HEK293T (cell line): ENCODE results near the gene GPNMB.

Experiments
- CTCF ChIA-PET: fragments of 350-600 bp; formaldehyde crosslinking; extraction: SDS; loops from one replicate; lab custom pipeline; 2021; ENCODE audit warnings: antibody characterized with exemption, inconsistent platforms; lab: Yijun Ruan, JAX
- POLR2A ChIA-PET: fragments of 350-600 bp; formaldehyde crosslinking; extraction: SDS; loops from one replicate; lab custom pipeline; 2020; ENCODE audit warnings: antibody characterized with exemption, inconsistent platforms; lab: Yijun Ruan, JAX
- DNase-seq: peaks from one replicate; pipeline ENCODE4 v3.0.0; 2012; ENCODE audit warnings: mixed read lengths; ENCODE audit errors: extremely low spot score
- ARNT ChIP-seq: fragments of 450-650 bp; IDR thresholded peaks from 2 replicates; pipeline ENCODE4 v1.6.1; 2017; ENCODE audit warnings: mild to moderate bottlenecking
- BHLHE40 ChIP-seq: fragments of 450-650 bp; IDR thresholded peaks from 2 replicates; pipeline ENCODE4 v1.6.1; 2016; ENCODE audit warnings: mild to moderate bottlenecking, moderate library complexity, borderline replicate concordance
- CTBP1 ChIP-seq: fragments of 450-650 bp; IDR thresholded peaks from 2 replicates; pipeline ENCODE4 v1.6.1; 2016; ENCODE audit warnings: borderline replicate concordance
- ELF4 ChIP-seq: fragments of 450-650 bp; IDR thresholded peaks from 2 replicates; pipeline ENCODE4 v1.6.1; 2017; ENCODE audit warnings: antibody characterized with exemption
- FOXA1 ChIP-seq: fragments of 450-650 bp; IDR thresholded peaks from 2 replicates; pipeline ENCODE4 v1.6.1; 2016; ENCODE audit warnings: mild to moderate bottlenecking
- FOXK2 ChIP-seq: fragments of 450-650 bp; IDR thresholded peaks from 2 replicates; pipeline ENCODE4 v1.6.1; 2016; ENCODE audit warnings: mild to moderate bottlenecking
- FOXM1 ChIP-seq: fragments of 450-650 bp; IDR thresholded peaks from 2 replicates; pipeline ENCODE4 v1.6.1; 2017; ENCODE audit warnings: mild to moderate bottlenecking, borderline replicate concordance
- HDGF ChIP-seq: fragments of 450-650 bp; IDR thresholded peaks from 2 replicates; pipeline ENCODE4 v1.6.1; 2017; ENCODE audit warnings: antibody characterized with exemption, borderline replicate concordance
- L3MBTL2 ChIP-seq: fragments of 450-650 bp; conservative IDR thresholded peaks from 2 replicates; pipeline ENCODE4 v1.6.1; 2016; ENCODE audit warnings: mild to moderate bottlenecking
- LEF1 ChIP-seq: fragments of 450-650 bp; IDR thresholded peaks from 2 replicates; pipeline ENCODE4 v1.6.1; 2017; ENCODE audit warnings: mild to moderate bottlenecking, borderline replicate concordance
- NFRKB ChIP-seq: fragments of 450-650 bp; IDR thresholded peaks from 2 replicates; pipeline ENCODE4 v1.6.1; 2016; ENCODE audit warnings: mild to moderate bottlenecking, moderate library complexity
- PKNOX1 ChIP-seq: fragments of 450-650 bp; IDR thresholded peaks from 2 replicates; pipeline ENCODE4 v1.6.1; 2016
- SP1 ChIP-seq: fragments of 450-650 bp; IDR thresholded peaks from 2 replicates; pipeline ENCODE4 v1.6.1; 2017
- SUZ12 ChIP-seq: fragments of 450-650 bp; IDR thresholded peaks from 2 replicates; pipeline ENCODE4 v1.6.1; 2016; ENCODE audit warnings: mild to moderate bottlenecking
- TARDBP ChIP-seq: fragments of 450-650 bp; IDR thresholded peaks from 2 replicates; pipeline ENCODE4 v1.6.1; 2016
- ZNF384 ChIP-seq: fragments of 450-650 bp; IDR thresholded peaks from 2 replicates; pipeline ENCODE4 v1.6.1; 2016

Gene GPNMB

GRCh38 chr7:23247046-23247602 is 549 bp downstream of the GPNMB start:
- CTCF ChIA-PET: interaction anchor here (0.5 kb wide), 1 partner anchor 26 kb away, joined by 4 read pairs; no protein-coding TSS in a partner anchor
- TF ChIP-seq FOXA1 (no peak), HDGF (no peak)
- POLR2A ChIA-PET: no interaction called here
- DNase-seq: no peak

- CTCF ChIA-PET: no interaction called here
- POLR2A ChIA-PET: no interaction called here
- DNase-seq: no peak
- no peak for TF ChIP-seq ZNF384
- TF ChIP-seq ELF4: no peak
- TF ChIP-seq ARNT: no peak
- no peak for TF ChIP-seq FOXM1
- TF ChIP-seq PKNOX1: no peak
- no peak for TF ChIP-seq SUZ12
- no peak for TF ChIP-seq SP1
- TF ChIP-seq BHLHE40: no peak
- TF ChIP-seq CTBP1: no peak
- no peak for TF ChIP-seq NFRKB
- TF ChIP-seq HDGF: no peak
- no peak for TF ChIP-seq TARDBP
- TF ChIP-seq FOXA1: no peak
These were observed 1.2 kb downstream of the GPNMB start for GRCh38 chr7:23247603-23248335.

DNA sequence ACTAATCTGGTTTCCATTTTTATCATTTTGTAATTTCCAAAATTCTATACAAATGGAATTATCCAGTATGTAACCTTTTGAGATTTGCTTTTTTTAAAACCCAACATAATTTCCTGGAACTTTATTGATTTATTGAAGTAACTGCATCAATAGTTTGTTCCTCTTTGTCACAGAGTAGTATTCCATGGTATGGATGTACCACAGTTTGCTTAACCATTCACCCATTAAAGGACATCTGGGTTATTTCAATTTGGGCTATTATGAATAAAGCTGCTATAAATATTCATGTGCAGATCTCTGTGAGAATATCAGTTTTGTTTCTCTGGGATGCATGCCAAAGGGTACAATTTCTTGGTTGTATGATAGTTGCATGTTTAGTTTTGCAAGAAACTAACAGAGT is 2.9 kb downstream of the GPNMB start:
- no peak for DNase-seq
- POLR2A ChIA-PET: no interaction called here
- TF ChIP-seq CTBP1 (no peak), PKNOX1 (no peak), LEF1 (no peak), TARDBP (no peak), SUZ12 (no peak), BHLHE40 (no peak), FOXM1 (no peak), ZNF384 (no peak), L3MBTL2 (no peak), NFRKB (no peak), ARNT (no peak), FOXK2 (no peak)
- CTCF ChIA-PET: interaction anchor here (0.5 kb wide), 1 partner anchor 32 kb away, joined by 3 read pairs; no protein-coding TSS in a partner anchor

GRCh38 chr7:23254051-23254681 is 7.6 kb downstream of the GPNMB start:
- POLR2A ChIA-PET: no interaction called here
- TF ChIP-seq ELF4: no peak
- CTCF ChIA-PET: no interaction called here
- DNase-seq: no peak

GRCh38 chr7:23256731-23257130 is 10.2 kb downstream of the GPNMB start:
- ChIA-PET CTCF (no interaction called here), POLR2A (no interaction called here)
- DNase-seq: no peak
- no peak for TF ChIP-seq LEF1
- no peak for TF ChIP-seq ARNT

DNA sequence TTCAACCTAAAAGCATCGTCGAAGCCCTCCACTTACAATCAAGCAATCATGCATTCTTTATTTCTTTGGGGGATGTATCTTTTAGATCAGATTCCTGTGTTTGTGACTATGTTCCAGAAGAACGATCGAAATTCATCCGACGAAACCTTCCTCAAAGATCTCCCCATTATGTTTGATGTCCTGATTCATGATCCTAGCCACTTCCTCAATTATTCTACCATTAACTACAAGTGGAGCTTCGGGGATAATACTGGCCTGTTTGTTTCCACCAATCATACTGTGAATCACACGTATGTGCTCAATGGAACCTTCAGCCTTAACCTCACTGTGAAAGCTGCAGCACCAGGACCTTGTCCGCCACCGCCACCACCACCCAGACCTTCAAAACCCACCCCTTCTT is 13.8 kb downstream of the GPNMB start:
- ChIA-PET CTCF (interaction anchor here (2.5 kb wide), 1 partner anchor 12 kb away, joined by 13 read pairs; no protein-coding TSS in a partner anchor), POLR2A (no interaction called here)
- no peak for DNase-seq
- TF ChIP-seq FOXA1: no peak
- no peak for TF ChIP-seq FOXK2
- TF ChIP-seq L3MBTL2: no peak
- TF ChIP-seq NFRKB: no peak
- no peak for TF ChIP-seq ARNT
- no peak for TF ChIP-seq CTBP1
- TF ChIP-seq SUZ12: no peak
- no peak for TF ChIP-seq FOXM1
- TF ChIP-seq PKNOX1: no peak
- no peak for TF ChIP-seq BHLHE40
